DOHH2 (cell line): ENCODE data around the gene WWOX.

ENCODE experiments used
- CTCF ChIP-seq: fragments of 200-600 bp; sonication (generic); IDR thresholded peaks from one replicate; pipeline ENCODE4 v1.5.1; 2014; ENCODE audit warnings: antibody characterized with exemption, mild to moderate bottlenecking, low read depth, low read length; ENCODE audit not compliant: poor library complexity, severe bottlenecking
- EZH2phosphoT487 ChIP-seq: fragments of 200-600 bp; sonication (generic); IDR thresholded peaks from 2 replicates; pipeline ENCODE4 v1.6.1; 2017; ENCODE audit warnings: borderline replicate concordance, mild to moderate bottlenecking, antibody characterized with exemption, low read length, moderate library complexity, mixed read lengths

DNA sequence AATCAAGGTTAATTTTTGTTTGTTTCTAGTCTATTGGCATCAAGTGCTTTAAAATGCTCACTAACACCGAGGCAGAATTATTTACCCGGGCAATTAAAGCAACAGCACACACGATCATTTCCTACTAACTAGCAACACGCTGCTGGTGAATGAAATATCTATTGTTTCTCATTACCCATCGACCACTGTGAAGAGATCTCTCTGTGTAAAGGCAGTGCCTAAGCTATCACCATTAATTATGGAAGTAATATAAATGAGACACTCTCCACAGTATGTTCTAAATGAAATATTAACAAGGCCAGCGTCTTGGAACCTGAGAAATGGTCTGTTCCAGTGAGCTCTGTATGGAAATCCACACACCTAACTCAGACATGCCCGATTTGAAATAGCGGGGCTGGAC lies 1103.5 kb downstream of the WWOX start:
- TF ChIP-seq CTCF (no peak), EZH2phosphoT487 (no peak)
